HCT116 (cell line): ENCODE data around the gene IFI27. TPM values are rescaled to one million over a fixed set of nuclear protein-coding genes. Genes with fewer than 3 reads are reported as not detected.

ENCODE experiments used
- ATAC-seq: fragments of 200-7000 bp; cut with Tn5 transposase; 2 replicates; pipeline ENCODE4 v1.9.1; 2020; ENCODE audit warnings: mild to moderate bottlenecking, moderate library complexity
- BruUV-seq: library from RNA; stranded (reverse); fragments of 400-500 nt; replicated peaks from 2 replicates; lab custom pipeline; 2021; lab: Mats Ljungman, UMichigan
- CTCF ChIA-PET: fragments of 300-600 bp; sonication (Branson Sonifier 250); formaldehyde crosslinking; loops from one replicate; lab custom pipeline; 2021; ENCODE audit warnings: antibody characterized with exemption; lab: Charles Lee
- POLR2A ChIA-PET: fragments of 300-600, 350-600 bp; sonication (Branson Sonifier 250); formaldehyde crosslinking; loops from one replicate; lab custom pipeline; 2021; ENCODE audit warnings: antibody characterized with exemption; lab: Charles Lee
- RAD21 ChIA-PET, 2 experiments: fragments of 300-600 bp; sonication (Branson Sonifier 250); formaldehyde crosslinking; loops; one replicate each; lab custom pipeline; 2023; ENCODE audit warnings: low total read pairs in 2 of 2; ENCODE audit not compliant: uncharacterized antibody in 2 of 2, unreplicated experiment in 2 of 2, low non-redundant PET in 1 of 2; lab: Charles Lee
- DNase-seq: peaks from one replicate; pipeline ENCODE4 v3.0.0-alpha.2; 2010; ENCODE audit warnings: low read depth, low spot score
- H2AFZ ChIP-seq: fragments of 200-600 bp; shearing (Covaris generic), sonication (generic); 2 replicates; pipeline ENCODE4 v1.6.1; 2017; ENCODE audit warnings: low read depth, mixed run types, mixed read lengths, antibody characterized with exemption, low read length; ENCODE audit not compliant: poor library complexity, severe bottlenecking
- H3K27ac ChIP-seq: 2 replicates; pipeline ENCODE4 v1.5.1; 2012; ENCODE audit warnings: low read depth, low read length
- H3K27me3 ChIP-seq: fragments of 200-600 bp; sonication (generic); 2 replicates; pipeline ENCODE4 v1.6.1; 2016; ENCODE audit warnings: mixed run types, low read length, mixed read lengths; ENCODE audit not compliant: insufficient read depth
- H3K36me3 ChIP-seq, 2 experiments: fragments of 200-500 bp in 1 of 2; fragments of 200-600 bp in 1 of 2; sonication (Bioruptor generic) in 1 of 2; sonication (generic) in 1 of 2; 2 replicates each; pipeline versions ENCODE4 v1.5.1 to v1.6.1; 2014 to 2016; ENCODE audit warnings: low read length in 2 of 2, inconsistent platforms in 1 of 2, mixed read lengths in 1 of 2, mixed run types in 1 of 2; ENCODE audit not compliant: insufficient read depth in 2 of 2, control insufficient read depth in 1 of 2
- H3K4me1 ChIP-seq, 2 experiments: fragments of 200-600 bp in 1 of 2; sonication (generic) in 1 of 2; 2 replicates each; pipeline versions ENCODE4 v1.5.1 to v1.6.1; 2012 to 2017; ENCODE audit warnings: low read length in 2 of 2, inconsistent platforms in 1 of 2, mild to moderate bottlenecking in 1 of 2, mixed read lengths in 1 of 2, mixed run types in 1 of 2, moderate library complexity in 1 of 2; ENCODE audit not compliant: insufficient read depth in 2 of 2, control insufficient read depth in 1 of 2
- H3K4me2 ChIP-seq: fragments of 200-600 bp; sonication (generic); 2 replicates; pipeline ENCODE4 v1.6.1; 2017; ENCODE audit warnings: mixed run types, low read length, mixed read lengths
- H3K4me3 ChIP-seq, 2 experiments: fragments of 200-600 bp in 1 of 2; sonication (generic) in 1 of 2; replicated peaks in 1 of 2; 2 replicates each; pipeline ENCODE4 v1.5.1; 2011 to 2016; ENCODE audit warnings: low read length in 2 of 2, control low read depth in 1 of 2, low read depth in 1 of 2, mild to moderate bottlenecking in 1 of 2, mixed read lengths in 1 of 2, mixed run types in 1 of 2
- H3K79me2 ChIP-seq: fragments of 200-600 bp; sonication (generic); 2 replicates; pipeline ENCODE4 v1.6.1; 2017; ENCODE audit warnings: mild to moderate bottlenecking, mixed run types, low read length, moderate library complexity, mixed read lengths; ENCODE audit not compliant: insufficient read depth
- H3K9ac ChIP-seq: fragments of 200-600 bp; sonication (generic); 2 replicates; pipeline ENCODE4 v1.6.1; 2016; ENCODE audit warnings: low read length, mixed read lengths
- H3K9me2 ChIP-seq: fragments of 200-600 bp; sonication (generic), shearing (Covaris generic); 2 replicates; pipeline ENCODE4 v1.6.1; 2017; ENCODE audit warnings: mixed run types, mild to moderate bottlenecking, moderate library complexity; ENCODE audit not compliant: insufficient read depth
- H3K9me3 ChIP-seq, 2 experiments: fragments of 200-500 bp in 1 of 2; fragments of 200-600 bp in 1 of 2; sonication (Bioruptor generic) in 1 of 2; sonication (generic) in 1 of 2; 2 replicates each; pipeline ENCODE4 v1.6.1; 2014 to 2017; ENCODE audit warnings: low read length in 2 of 2, mixed read lengths in 2 of 2, inconsistent platforms in 1 of 2, low read depth in 1 of 2, mild to moderate bottlenecking in 1 of 2, mixed run types in 1 of 2, moderate library complexity in 1 of 2; ENCODE audit not compliant: control insufficient read depth in 1 of 2, insufficient read depth in 1 of 2
- H4K20me1 ChIP-seq: fragments of 200-600 bp; sonication (generic), shearing (Covaris generic); 2 replicates; pipeline ENCODE4 v1.6.1; 2017; ENCODE audit warnings: mixed run types, mild to moderate bottlenecking, moderate library complexity; ENCODE audit not compliant: insufficient read depth
- CTCF ChIP-seq, 3 experiments: fragments of 200-600 bp in 1 of 3; sonication (generic) in 1 of 3; IDR thresholded peaks in 2 of 3; conservative IDR thresholded peaks in 1 of 3; 2 replicates each; pipeline ENCODE4 v1.5.1; 2012 to 2017; ENCODE audit warnings: low read depth in 2 of 3, low read length in 2 of 3, antibody characterized with exemption in 1 of 3, borderline replicate concordance in 1 of 3, control low read depth in 1 of 3, mild to moderate bottlenecking in 1 of 3, mixed read lengths in 1 of 3, mixed run types in 1 of 3, moderate library complexity in 1 of 3; ENCODE audit not compliant: insufficient read depth in 1 of 3
- EGR1 ChIP-seq: IDR thresholded peaks from 2 replicates; pipeline ENCODE4 v1.6.1; 2012; ENCODE audit warnings: low read depth
- EZH2phosphoT487 ChIP-seq: fragments of 200-600 bp; IDR thresholded peaks from 2 replicates; pipeline ENCODE4 v1.6.1; 2018; ENCODE audit warnings: antibody characterized with exemption, borderline replicate concordance
- FOSL1 ChIP-seq: IDR thresholded peaks from 2 replicates; pipeline ENCODE4 v1.6.1; 2012; ENCODE audit warnings: low read depth
- MAX ChIP-seq: IDR thresholded peaks from 2 replicates; pipeline ENCODE4 v1.6.1; 2012
- POLR2A ChIP-seq: IDR thresholded peaks from 2 replicates; pipeline ENCODE4 v1.7.0; 2011; ENCODE audit warnings: borderline replicate concordance; ENCODE audit not compliant: insufficient read depth, insufficient read length; ENCODE audit errors: extremely low read depth
- RAD21 ChIP-seq: IDR thresholded peaks from 2 replicates; pipeline ENCODE4 v1.6.1; 2012; ENCODE audit warnings: low read depth, mild to moderate bottlenecking
- SIN3A ChIP-seq: IDR thresholded peaks from 2 replicates; pipeline ENCODE4 v1.6.1; 2012; ENCODE audit warnings: low read depth
- SP1 ChIP-seq: IDR thresholded peaks from 2 replicates; pipeline ENCODE4 v1.6.1; 2012; ENCODE audit warnings: low read depth
- TCF7L2 ChIP-seq: IDR thresholded peaks from 2 replicates; pipeline ENCODE4 v1.7.0; 2011; ENCODE audit warnings: borderline replicate concordance, inconsistent platforms; ENCODE audit not compliant: insufficient read depth, insufficient read length; ENCODE audit errors: extremely low read depth
- ZNF274 ChIP-seq: fragments of 200-500 bp; sonication (Bioruptor generic); IDR thresholded peaks from 2 replicates; pipeline ENCODE4 v1.6.1; 2014; ENCODE audit warnings: mild to moderate bottlenecking, low read depth, low read length, inconsistent platforms
- intact Hi-C: fragments of 100-400 bp; cut with micrococcal nuclease; formaldehyde crosslinking; loops from 2 replicates; pipeline ENCODE4 v1.10.0; 2022
- total RNA-seq: library from RNA; stranded (reverse); gene quantifications from one replicate; pipeline ENCODE4 v1.2.1, GENCODE V29; 2021; ENCODE audit not compliant: unreplicated experiment

Gene IFI27
- total RNA-seq, 1 experiment from 2014 or later = 3.8 TPM

GRCh38 chr14:94080621-94081385, 29.7 kb upstream of the IFI27 start, which contains the start of the genes DDX24 and IFI27L1 (continued):
- peak; percentile 44 for TF ChIP-seq TCF7L2
- TF ChIP-seq POLR2A = peak; percentile 65
- no peak for TF ChIP-seq ZNF274
- TF ChIP-seq EZH2phosphoT487 = no peak

GRCh38 chr14:94081386-94081820, 29.1 kb upstream of the IFI27 start:
- peak overlapping the region; percentile 94 for H3K9ac ChIP-seq
- intact Hi-C loops = no loop called here
- no peak for DNase-seq
- peaks cover 5% of the 10 kb centered on the region; the same call in 1 of the 2 replicates for H4K20me1 ChIP-seq
- POLR2A ChIA-PET = interaction anchor here (0.7 to 1.3 kb wide), 3 partner anchors 10 to 50 kb away, joined by 3 to 6 read pairs (median 3); no protein-coding TSS in a partner anchor
- peak overlapping the region; percentile 82 to 84 for H3K4me3 ChIP-seq
- peaks cover 9 to 16% of the 10 kb centered on the region in 2 experiments; a peak in 3 of 4 replicates for H3K4me1 ChIP-seq
- peak overlapping the region; percentile 83 for H3K4me2 ChIP-seq
- CTCF ChIA-PET = interaction anchor here (0.7 kb wide), 1 partner anchor 55 kb away, joined by 4 read pairs; no protein-coding TSS in a partner anchor
- RAD21 ChIA-PET = no interaction called here
- H3K36me3 ChIP-seq = peaks cover 14 to 26% of the 10 kb centered on the region in 2 experiments
- peaks cover 50% of the 10 kb centered on the region for H3K79me2 ChIP-seq
- H3K27me3 ChIP-seq = no peaks in the 10 kb centered on the region
- H2AFZ ChIP-seq = no peak overlapping the region
- TSS peak; percentile 75 for BruUV-seq
- no peaks in the 10 kb centered on the region for H3K9me2 ChIP-seq
- no peaks in the 10 kb centered on the region for H3K9me3 ChIP-seq
- TF ChIP-seq EGR1 (no peak), SIN3A (peak; percentile 10; the same call in 1 of the 2 replicates), CTCF (IDR thresholded peaks at IDR 0.05 in 2 of 3, conservative IDR thresholded peaks at IDR 0.05 in 1 of 3; ENCODE audit: borderline replicate concordance in 1 of 3, insufficient read depth in 1 of 3, low read depth in 2 of 3, low read length in 2 of 3) (no peak), RAD21 (no peak), MAX (no peak), SP1 (no peak), FOSL1 (no peak), POLR2A (no peak)
- TF ChIP-seq, all 23 proteins: peak for 1
- peak; percentile 47 for ATAC-seq
- peak overlapping the region; percentile 20 for H3K27ac ChIP-seq
